ENCODE results near the gene SLC25A38. TPM values are rescaled to one million over a fixed set of nuclear protein-coding genes. Genes with fewer than 3 reads are reported as not detected.
"Not testable (repeated sequence)": the region's sequence is repeated elsewhere in the genome, so short reads cannot be mapped to it uniquely, and the experiment has no call there.

The SLC25A38 gene
- total RNA-seq, 4 donors from 2014 or later = 18.8 to 25.7 (median 22.8) TPM

- no peak for ATAC-seq (ENCODE audit: low FRiP score)
- no peak for TF ChIP-seq CTCF (IDR thresholded peaks at IDR 0.05)
Observed at GRCh38 chr3:39414421-39414907, 31.3 kb downstream of the SLC25A38 start.

GRCh38 chr3:39415302-39415701, 32.1 kb downstream of the SLC25A38 start:
- not testable (repeated sequence) for ATAC-seq (ENCODE audit: low FRiP score); DNase-seq (ENCODE audit: low spot score)

More at GRCh38 chr3:39414421-39414907, 31.3 kb downstream of the SLC25A38 start:
- no peak for DNase-seq (ENCODE audit: low spot score)

GRCh38 chr3:39415983-39416382, 32.8 kb downstream of the SLC25A38 start:
- DNase-seq (ENCODE audit: low spot score) (no peak), ATAC-seq (ENCODE audit: low FRiP score) (peak; percentile 33)
- TF ChIP-seq CTCF (IDR thresholded peaks at IDR 0.05) = no peak

- ATAC-seq (ENCODE audit: low FRiP score); DNase-seq (ENCODE audit: low spot score): not testable (repeated sequence)
Observed at GRCh38 chr3:39416998-39417397, 33.8 kb downstream of the SLC25A38 start.

- DNase-seq (ENCODE audit: low spot score); ATAC-seq (ENCODE audit: low FRiP score): not testable (repeated sequence)
Observed at GRCh38 chr3:39418556-39419225, 35.5 kb downstream of the SLC25A38 start.

GRCh38 chr3:39419742-39420315, 36.7 kb downstream of the SLC25A38 start:
- DNase-seq (ENCODE audit: low spot score) = no peak
- no peak for ATAC-seq (ENCODE audit: low FRiP score)
- TF ChIP-seq CTCF (IDR thresholded peaks at IDR 0.05) = no peak

GRCh38 chr3:39420543-39420942, 37.4 kb downstream of the SLC25A38 start:
- no peak for DNase-seq (ENCODE audit: low spot score)
- no peak for ATAC-seq (ENCODE audit: low FRiP score)
- no peak for TF ChIP-seq CTCF (IDR thresholded peaks at IDR 0.05)

- no peak for TF ChIP-seq CTCF (IDR thresholded peaks at IDR 0.05)
- no peak for DNase-seq (ENCODE audit: low spot score)
- ATAC-seq (ENCODE audit: low FRiP score) = no peak
Observed at GRCh38 chr3:39423436-39423970, 40.3 kb downstream of the SLC25A38 start.

Measured in omental fat pad (tissue), 4 donors.